CD4-positive, alpha-beta memory T cell (primary cell): Measurements from ENCODE around the gene RNASE9. TPM values are rescaled to one million over a fixed set of nuclear protein-coding genes. Genes with fewer than 3 reads are reported as not detected.
A peak's percentile ranks its signal among the peaks of the same experiment; 100 is the strongest.
"Not testable (repeated sequence)": the region's sequence is repeated elsewhere in the genome, so short reads cannot be mapped to it uniquely, and the experiment has no call there.

Experiments
- CTCF ChIA-PET: fragments of 350-600 bp; sonication (Branson Sonifier 250); formaldehyde crosslinking; loops from one replicate; lab custom pipeline; 2021; ENCODE audit warnings: inconsistent platforms; ENCODE audit not compliant: partially characterized antibody; lab: Charles Lee
- POLR2A ChIA-PET: fragments of 350-600 bp; sonication (Branson Sonifier 250); formaldehyde crosslinking; loops from one replicate; lab custom pipeline; 2021; ENCODE audit not compliant: partially characterized antibody; lab: Charles Lee
- DNase-seq, 5 donors: peaks; one replicate each; pipeline versions ENCODE4 v3.0.0 to v3.0.0-alpha.2; 2020 to 2022; ENCODE audit warnings: mixed read lengths in 1 of 5
- H3K27ac ChIP-seq: one replicate; pipeline ENCODE4 v1.7.0; 2013; ENCODE audit warnings: low read depth, low read length
- H3K27me3 ChIP-seq: 2 replicates; pipeline ENCODE4 v1.7.0; 2013; ENCODE audit warnings: mild to moderate bottlenecking, low read length, moderate library complexity; ENCODE audit not compliant: insufficient read depth
- H3K36me3 ChIP-seq: 2 replicates; pipeline ENCODE4 v1.7.0; 2013; ENCODE audit warnings: mild to moderate bottlenecking, low read length, moderate library complexity; ENCODE audit not compliant: insufficient read depth
- H3K4me1 ChIP-seq: 2 replicates; pipeline ENCODE4 v1.7.0; 2013; ENCODE audit warnings: mild to moderate bottlenecking, low read length, moderate library complexity; ENCODE audit not compliant: insufficient read depth
- H3K4me3 ChIP-seq, 2 donors: one replicate each; pipeline ENCODE4 v1.7.0; 2013; ENCODE audit warnings: low read length in 2 of 2, mild to moderate bottlenecking in 1 of 2
- H3K9me3 ChIP-seq, 2 donors: one replicate each; pipeline ENCODE4 v1.7.0; 2013; ENCODE audit warnings: low read length in 2 of 2, control low read depth in 1 of 2; ENCODE audit not compliant: control insufficient read depth in 1 of 2
- H3K27ac Mint-ChIP-seq, 7 donors: one replicate each; pipeline ENCODE4 v1.8.0; 2020 to 2021; ENCODE audit warnings: mixed read lengths in 7 of 7, mild to moderate bottlenecking in 6 of 7, inconsistent platforms in 3 of 7, moderate library complexity in 3 of 7
- H3K27me3 Mint-ChIP-seq, 2 donors: one replicate each; pipeline ENCODE4 v1.8.0; 2020 to 2021; ENCODE audit warnings: mixed read lengths in 2 of 2
- H3K36me3 Mint-ChIP-seq, 2 donors: one replicate each; pipeline ENCODE4 v1.8.0; 2020 to 2021; ENCODE audit warnings: mixed read lengths in 2 of 2, inconsistent platforms in 1 of 2, mild to moderate bottlenecking in 1 of 2
- H3K4me1 Mint-ChIP-seq, 4 donors: one replicate each; pipeline ENCODE4 v1.8.0; 2020 to 2021; ENCODE audit warnings: mixed read lengths in 4 of 4, mild to moderate bottlenecking in 1 of 4
- H3K4me3 Mint-ChIP-seq, 8 donors: one replicate each; pipeline ENCODE4 v1.8.0; 2020 to 2021; ENCODE audit warnings: mixed read lengths in 8 of 8, mild to moderate bottlenecking in 7 of 8, moderate library complexity in 6 of 8, inconsistent platforms in 3 of 8
- H3K9me3 Mint-ChIP-seq, 8 donors: one replicate each; pipeline ENCODE4 v1.8.0; 2020 to 2021; ENCODE audit warnings: mixed read lengths in 8 of 8, mild to moderate bottlenecking in 5 of 8, inconsistent platforms in 3 of 8, moderate library complexity in 1 of 8
- intact Hi-C: fragments of 100-400 bp; cut with micrococcal nuclease; formaldehyde crosslinking; loops from one replicate; pipeline ENCODE4 v1.15.1; 2023
- polyA plus RNA-seq, 2 donors: library from polyadenylated mRNA; unstranded; fragments of 300-500 nt; fragmentation: Illumina TruSeq; gene quantifications; one replicate each; pipeline ENCODE4 v1.2.3, GENCODE V29; 2021
- total RNA-seq, 2 experiments: library from RNA; stranded (reverse); gene quantifications; one replicate each; pipeline ENCODE4 v1.2.3, GENCODE V29; 2021

RNASE9 gene
- total and polyA plus RNA-seq, 4 experiments from 2014 or later: not detected

DNA sequence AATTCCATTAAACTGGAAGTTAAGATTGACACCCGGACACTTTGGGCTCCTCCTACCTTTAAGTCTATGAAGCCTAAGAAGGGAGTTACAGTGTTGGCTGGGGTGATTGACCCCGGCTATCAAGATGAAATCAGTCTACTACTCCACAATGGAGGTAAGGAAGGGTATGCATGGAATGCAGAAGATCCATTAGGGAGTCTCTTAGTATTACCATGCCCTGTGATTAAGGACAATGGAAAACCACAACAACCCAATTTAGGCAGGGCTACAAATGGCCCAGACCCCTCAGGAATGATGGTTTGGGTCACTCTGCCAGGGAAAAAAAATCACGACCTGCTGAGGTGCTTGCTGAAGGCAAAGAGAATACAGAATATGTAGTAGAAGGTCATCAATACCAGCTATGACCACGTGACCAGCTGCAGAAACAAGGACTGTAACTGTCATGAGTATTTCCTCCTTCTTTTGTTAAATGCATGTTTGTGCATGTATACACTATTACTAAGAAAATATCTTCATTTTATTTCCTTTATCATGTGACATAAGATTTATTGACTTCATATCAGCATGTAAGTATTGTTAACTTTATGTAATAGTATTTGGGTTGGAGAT lies 11.6 kb upstream of the RNASE9 start:
- H3K27me3 Mint-ChIP-seq, H3K9me3 ChIP-seq, H3K4me3 Mint-ChIP-seq, DNase-seq, H3K4me1 Mint-ChIP-seq, H3K27me3 ChIP-seq, H3K27ac Mint-ChIP-seq, intact Hi-C loops, H3K27ac ChIP-seq, H3K36me3 Mint-ChIP-seq, POLR2A ChIA-PET, H3K4me1 ChIP-seq, H3K36me3 ChIP-seq, CTCF ChIA-PET, H3K4me3 ChIP-seq: not testable (repeated sequence)
- peaks cover 0 to 24% (median 14%) of the 10 kb centered on the region in 8 donors for H3K9me3 Mint-ChIP-seq

DNA sequence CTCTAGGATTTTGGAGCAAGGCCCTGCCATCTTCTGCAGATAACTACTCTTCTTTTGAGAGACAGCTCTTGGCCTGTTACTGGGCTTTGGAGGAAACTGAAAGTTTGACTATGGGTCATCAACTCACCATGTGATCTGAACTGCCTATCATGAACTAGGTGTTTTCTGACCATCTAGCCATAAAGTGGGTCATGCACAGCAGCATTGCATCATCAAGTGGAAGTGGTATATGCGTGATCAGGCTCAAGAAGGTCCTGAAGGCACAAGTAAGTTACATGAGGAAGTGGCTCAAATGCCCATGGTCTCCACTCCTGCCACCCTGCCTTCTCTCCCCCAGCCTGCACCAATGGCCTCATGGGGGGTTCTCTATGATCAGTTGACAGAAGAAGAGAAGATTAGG lies 9.9 kb upstream of the RNASE9 start:
- Mint-ChIP-seq H3K9me3 (peaks cover 0 to 24% (median 14%) of the 10 kb centered on the region in 8 donors), H3K4me1 (peaks cover 9 to 13% (median 11%) of the 10 kb centered on the region in 4 donors)
- H3K27ac Mint-ChIP-seq, H3K36me3 ChIP-seq, H3K27ac ChIP-seq, H3K36me3 Mint-ChIP-seq, intact Hi-C loops, H3K9me3 ChIP-seq, H3K4me3 Mint-ChIP-seq, H3K27me3 Mint-ChIP-seq, POLR2A ChIA-PET, CTCF ChIA-PET, DNase-seq, H3K27me3 ChIP-seq, H3K4me3 ChIP-seq, H3K4me1 ChIP-seq: not testable (repeated sequence)

DNA sequence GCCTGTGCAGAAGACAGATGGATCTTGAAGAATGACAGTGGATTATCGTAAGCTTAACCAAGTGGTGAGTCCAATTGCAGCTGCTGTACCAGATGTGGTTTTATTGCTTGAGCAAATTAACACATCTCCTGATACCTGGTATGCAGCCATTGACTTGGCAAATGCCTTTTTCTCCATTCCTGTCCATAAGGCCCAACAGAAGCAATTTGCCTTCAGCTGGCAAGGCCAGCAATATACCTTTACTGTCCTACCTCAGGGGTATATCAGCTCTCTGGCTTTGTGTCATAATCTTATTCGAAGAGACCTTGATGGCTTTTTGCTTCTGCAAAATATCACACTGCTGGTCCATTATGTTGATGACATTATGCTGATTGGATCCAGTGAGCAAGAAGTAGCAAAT lies 9.0 kb upstream of the RNASE9 start:
- H3K9me3 ChIP-seq, H3K4me1 ChIP-seq, H3K27me3 Mint-ChIP-seq, H3K27ac ChIP-seq, H3K36me3 Mint-ChIP-seq, H3K27ac Mint-ChIP-seq, H3K4me3 ChIP-seq, DNase-seq, H3K36me3 ChIP-seq, H3K27me3 ChIP-seq, POLR2A ChIA-PET, intact Hi-C loops, H3K4me3 Mint-ChIP-seq: not testable (repeated sequence)
- H3K4me1 Mint-ChIP-seq: peaks cover 9 to 13% (median 11%) of the 10 kb centered on the region in 4 donors
- CTCF ChIA-PET: interaction anchor here (1.2 kb wide), 1 partner anchor 18 kb away, joined by 3 read pairs; the partner anchor contains the start of gene RNASE11
- H3K9me3 Mint-ChIP-seq: peaks cover 0 to 24% (median 14%) of the 10 kb centered on the region in 8 donors

DNA sequence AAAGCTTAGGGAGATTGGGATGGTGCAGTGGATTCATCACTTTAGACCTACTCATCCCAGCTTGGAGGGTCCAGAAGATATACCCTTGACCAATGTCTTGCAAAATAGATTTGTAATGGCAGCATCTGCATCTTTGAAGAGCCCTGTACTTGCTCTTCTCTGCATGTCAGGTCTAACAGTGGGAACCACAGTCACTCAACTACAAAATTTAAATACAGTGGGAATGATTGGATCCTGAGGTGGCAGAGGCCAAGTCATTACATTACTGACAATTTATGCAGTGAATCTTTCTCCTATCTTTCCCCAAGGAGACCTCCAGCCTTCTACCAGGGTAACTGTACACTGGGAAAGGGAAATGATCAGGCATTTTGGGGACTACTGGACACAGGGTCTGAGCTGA lies 8.2 kb upstream of the RNASE9 start:
- Histone ChIP-seq H3K4me3 (no peak overlapping the region), H3K4me1 (peaks cover 7% of the 10 kb centered on the region), H3K27ac (no peak overlapping the region), H3K27me3 (no peaks in the 10 kb centered on the region), H3K36me3 (no peaks in the 10 kb centered on the region), H3K9me3 (no peaks in the 10 kb centered on the region)
- ChIA-PET CTCF (interaction anchor here (1.0 to 1.2 kb wide), 2 partner anchors 19 to 39 kb away, joined by 3 read pairs; partner anchors contain the start of gene RNASE11), POLR2A (no interaction called here)
- peak overlapping the region in 1 of 7 donors; percentile 2 for H3K27ac Mint-ChIP-seq
- H3K4me3 Mint-ChIP-seq: no peak overlapping the region
- peaks cover 0 to 6% of the 10 kb centered on the region in 2 donors for H3K36me3 Mint-ChIP-seq
- peaks cover 0 to 2% of the 10 kb centered on the region in 2 donors for H3K27me3 Mint-ChIP-seq
- H3K9me3 Mint-ChIP-seq: peaks cover 0 to 24% (median 14%) of the 10 kb centered on the region in 8 donors
- peaks cover 9 to 13% (median 11%) of the 10 kb centered on the region in 4 donors for H3K4me1 Mint-ChIP-seq
- intact Hi-C loops: no loop called here
- DNase-seq: no peak

DNA sequence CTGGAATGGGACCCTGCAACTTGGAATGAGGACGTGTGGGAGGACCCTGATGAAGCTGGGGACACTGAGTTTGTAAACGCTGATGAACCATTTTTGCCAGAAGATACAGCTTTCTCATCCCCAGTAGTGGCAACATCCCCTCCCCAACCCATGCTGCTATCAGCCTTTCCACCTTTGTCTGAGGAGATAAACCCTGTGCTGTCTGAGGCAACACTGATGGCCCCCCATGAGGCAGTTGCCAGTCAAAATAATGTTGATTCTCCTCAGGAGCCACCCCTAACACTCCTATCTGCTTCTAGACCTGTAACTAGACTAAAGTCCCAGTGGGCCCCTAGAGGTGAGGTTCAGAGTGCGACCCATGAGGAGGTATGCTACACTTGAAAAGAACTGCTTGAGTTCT lies 7.5 kb upstream of the RNASE9 start:
- Histone ChIP-seq H3K9me3 (no peaks in the 10 kb centered on the region), H3K4me1 (peaks cover 7% of the 10 kb centered on the region), H3K36me3 (no peaks in the 10 kb centered on the region), H3K27me3 (peaks cover 3% of the 10 kb centered on the region), H3K4me3 (no peak overlapping the region), H3K27ac (no peak overlapping the region)
- Mint-ChIP-seq H3K9me3 (peaks cover 0 to 24% (median 14%) of the 10 kb centered on the region in 8 donors), H3K27ac (peak overlapping the region in 1 of 7 donors; percentile 2), H3K27me3 (peaks cover 0 to 3% of the 10 kb centered on the region in 2 donors), H3K36me3 (peaks cover 0 to 6% of the 10 kb centered on the region in 2 donors), H3K4me1 (peaks cover 9 to 13% (median 11%) of the 10 kb centered on the region in 4 donors), H3K4me3 (no peak overlapping the region)
- POLR2A ChIA-PET: no interaction called here
- no peak for DNase-seq
- CTCF ChIA-PET: no interaction called here
- intact Hi-C loops: no loop called here

DNA sequence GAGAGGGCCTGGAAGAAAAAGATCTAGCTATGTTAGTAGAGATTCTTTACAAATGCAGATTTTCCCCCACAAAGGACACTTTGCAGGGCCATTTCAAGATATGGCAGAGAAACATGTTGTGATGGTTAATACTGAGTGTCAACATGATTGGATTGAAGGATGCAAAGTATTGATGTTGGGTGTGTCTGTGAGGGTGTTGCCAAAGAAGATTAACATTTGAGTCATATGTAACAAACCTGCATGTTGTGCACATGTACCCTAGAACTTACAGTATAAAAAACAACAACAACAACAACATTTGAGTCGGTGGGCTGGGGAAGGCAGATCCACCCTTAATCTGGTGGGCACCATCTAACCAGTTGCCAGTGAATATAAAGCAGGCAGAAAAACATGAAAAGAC lies 6.4 kb upstream of the RNASE9 start:
- H3K4me1 ChIP-seq, H3K9me3 ChIP-seq, H3K36me3 Mint-ChIP-seq, H3K27ac Mint-ChIP-seq, H3K27me3 Mint-ChIP-seq, H3K27me3 ChIP-seq, H3K27ac ChIP-seq, DNase-seq, intact Hi-C loops, H3K4me3 Mint-ChIP-seq, POLR2A ChIA-PET, H3K4me3 ChIP-seq, CTCF ChIA-PET, H3K36me3 ChIP-seq: not testable (repeated sequence)
- H3K9me3 Mint-ChIP-seq: peaks cover 0 to 24% (median 14%) of the 10 kb centered on the region in 8 donors
- H3K4me1 Mint-ChIP-seq: peaks cover 9 to 13% (median 11%) of the 10 kb centered on the region in 4 donors

DNA sequence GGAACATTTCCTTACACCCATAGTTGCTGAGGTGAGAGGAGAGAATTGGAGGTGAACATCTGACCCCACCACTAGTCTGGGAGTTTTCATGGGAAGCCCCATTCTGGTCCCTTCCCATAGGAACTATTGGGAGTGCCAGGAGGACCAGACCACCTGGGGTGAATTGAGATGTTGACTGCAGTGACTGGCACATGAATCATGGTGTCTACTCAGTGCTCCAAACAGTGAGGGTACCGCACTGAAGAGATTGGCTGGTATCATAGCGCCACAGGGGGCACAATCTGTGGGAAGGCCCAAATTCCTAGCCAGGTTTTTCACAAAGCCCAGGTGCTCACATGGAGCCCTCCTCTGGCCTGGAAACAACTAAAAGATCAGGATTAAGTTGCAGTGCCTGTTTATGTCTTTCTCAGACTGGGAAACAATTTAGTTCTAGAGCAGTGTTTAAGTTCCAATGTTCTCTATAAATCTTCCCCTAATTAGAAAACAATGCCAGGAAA lies 3.7 kb upstream of the RNASE9 start:
- Mint-ChIP-seq H3K9me3 (peaks cover 0 to 23% (median 14%) of the 10 kb centered on the region in 8 donors), H3K27ac (no peak overlapping the region)
- POLR2A ChIA-PET: no interaction called here

More for the DNA sequence above, 3.7 kb upstream of the RNASE9 start:
- Histone ChIP-seq H3K4me1 (peaks cover 7% of the 10 kb centered on the region), H3K27me3 (peaks cover 3% of the 10 kb centered on the region), H3K27ac (no peak overlapping the region), H3K9me3 (no peaks in the 10 kb centered on the region), H3K4me3 (no peak overlapping the region), H3K36me3 (no peaks in the 10 kb centered on the region)
- CTCF ChIA-PET: no interaction called here
- Mint-ChIP-seq H3K27me3 (peaks cover 0 to 4% of the 10 kb centered on the region in 2 donors), H3K4me3 (no peak overlapping the region), H3K36me3 (peaks cover 0 to 6% of the 10 kb centered on the region in 2 donors), H3K4me1 (peaks cover 9 to 13% (median 11%) of the 10 kb centered on the region in 4 donors)
- intact Hi-C loops: no loop called here
- no peak for DNase-seq
